Measurements from ENCODE around the gene NRXN2. TPM values are rescaled to one million over a fixed set of nuclear protein-coding genes. Genes with fewer than 3 reads are reported as not detected.

The NRXN2 gene
- total RNA-seq, 1 donor from 2014 or later: 0.14 TPM

- Mint-ChIP-seq H3K27me3 (ENCODE audit: low read depth, unreplicated experiment) (no peaks in the 10 kb centered on the region), H3K27ac (ENCODE audit: unreplicated experiment) (no peak overlapping the region), H3K36me3 (ENCODE audit: low read depth, unreplicated experiment) (peaks cover 13% of the 10 kb centered on the region), H3K4me3 (ENCODE audit: unreplicated experiment) (no peak overlapping the region), H3K9me3 (ENCODE audit: unreplicated experiment) (no peaks in the 10 kb centered on the region), H3K4me1 (ENCODE audit: low read depth, unreplicated experiment) (peaks cover 26% of the 10 kb centered on the region)
- DNase-seq (ENCODE audit: low read depth) (no peak), FAIRE-seq (no peak)
- Histone ChIP-seq H3K27ac (ENCODE audit: low read depth, low read length) (no peak overlapping the region), H3K4me3 (ENCODE audit: insufficient read depth, low read depth, low read length) (no peak overlapping the region), H3K79me2 (ENCODE audit: insufficient read depth, low read length) (peaks cover 36% of the 10 kb centered on the region), H3K36me3 (ENCODE audit: insufficient read depth, low read length) (peaks cover 58% of the 10 kb centered on the region), H4K20me1 (ENCODE audit: insufficient read depth, low read length) (peaks cover 87% of the 10 kb centered on the region), H3K9ac (ENCODE audit: low read length) (no peak overlapping the region), H2AFZ (ENCODE audit: low read depth, low read length) (no peak overlapping the region), H3K27me3 (ENCODE audit: insufficient read depth, low read length) (no peaks in the 10 kb centered on the region), H3K4me2 (ENCODE audit: low read length) (no peak overlapping the region), H3K9me3 (ENCODE audit: insufficient read depth, low read depth, low read length) (no peaks in the 10 kb centered on the region), H3K4me1 (ENCODE audit: insufficient read depth, low read length) (peaks cover 24% of the 10 kb centered on the region)
- TF ChIP-seq CTCF (IDR thresholded peaks at IDR 0.05; ENCODE audit: insufficient read depth, low read depth, low read length): no peak
- no peak for TF ChIP-seq EZH2 (IDR thresholded peaks at IDR 0.05; ENCODE audit: insufficient read depth, low read length)
Observed at GRCh38 chr11:64765851-64766665, 43.1 kb upstream of the NRXN2 start.

- Mint-ChIP-seq H3K27ac (ENCODE audit: unreplicated experiment) (no peak overlapping the region), H3K27me3 (ENCODE audit: low read depth, unreplicated experiment) (no peaks in the 10 kb centered on the region), H3K9me3 (ENCODE audit: unreplicated experiment) (no peaks in the 10 kb centered on the region), H3K4me3 (ENCODE audit: unreplicated experiment) (peak overlapping the region; percentile 67), H3K36me3 (ENCODE audit: low read depth, unreplicated experiment) (peaks cover 15% of the 10 kb centered on the region), H3K4me1 (ENCODE audit: low read depth, unreplicated experiment) (peaks cover 29% of the 10 kb centered on the region)
- Histone ChIP-seq H3K4me1 (ENCODE audit: insufficient read depth, low read length) (peaks cover 24% of the 10 kb centered on the region), H3K4me3 (ENCODE audit: insufficient read depth, low read depth, low read length) (no peak overlapping the region), H3K36me3 (ENCODE audit: insufficient read depth, low read length) (peaks cover 53% of the 10 kb centered on the region), H3K9me3 (ENCODE audit: insufficient read depth, low read depth, low read length) (no peaks in the 10 kb centered on the region), H2AFZ (ENCODE audit: low read depth, low read length) (no peak overlapping the region), H4K20me1 (ENCODE audit: insufficient read depth, low read length) (peaks cover 87% of the 10 kb centered on the region), H3K27me3 (ENCODE audit: insufficient read depth, low read length) (no peaks in the 10 kb centered on the region), H3K79me2 (ENCODE audit: insufficient read depth, low read length) (peaks cover 30% of the 10 kb centered on the region), H3K4me2 (ENCODE audit: low read length) (no peak overlapping the region), H3K27ac (ENCODE audit: low read depth, low read length) (no peak overlapping the region), H3K9ac (ENCODE audit: low read length) (no peak overlapping the region)
- TF ChIP-seq CTCF (IDR thresholded peaks at IDR 0.05; ENCODE audit: insufficient read depth, low read depth, low read length) (peak; percentile 6), EZH2 (IDR thresholded peaks at IDR 0.05; ENCODE audit: insufficient read depth, low read length) (no peak)
- DNase-seq (ENCODE audit: low read depth) (no peak), FAIRE-seq (no peak)
Observed at GRCh38 chr11:64765291-64765850, 42.4 kb upstream of the NRXN2 start.

- Mint-ChIP-seq H3K27ac (ENCODE audit: unreplicated experiment) (no peak overlapping the region), H3K4me1 (ENCODE audit: low read depth, unreplicated experiment) (peaks cover 34% of the 10 kb centered on the region), H3K36me3 (ENCODE audit: low read depth, unreplicated experiment) (peaks cover 15% of the 10 kb centered on the region), H3K27me3 (ENCODE audit: low read depth, unreplicated experiment) (no peaks in the 10 kb centered on the region), H3K4me3 (ENCODE audit: unreplicated experiment) (peak overlapping the region; percentile 67), H3K9me3 (ENCODE audit: unreplicated experiment) (no peaks in the 10 kb centered on the region)
- TF ChIP-seq CTCF (IDR thresholded peaks at IDR 0.05; ENCODE audit: insufficient read depth, low read depth, low read length): no peak
- no peak for TF ChIP-seq EZH2 (IDR thresholded peaks at IDR 0.05; ENCODE audit: insufficient read depth, low read length)
- no peak for DNase-seq (ENCODE audit: low read depth)
- H4K20me1 ChIP-seq (ENCODE audit: insufficient read depth, low read length): peaks cover 86% of the 10 kb centered on the region
- FAIRE-seq: no peak
- H3K4me1 ChIP-seq (ENCODE audit: insufficient read depth, low read length): peaks cover 24% of the 10 kb centered on the region
- H3K9ac ChIP-seq (ENCODE audit: low read length): peak overlapping the region; percentile 18
- H3K27ac ChIP-seq (ENCODE audit: low read depth, low read length): no peak overlapping the region
- no peak overlapping the region for H3K4me3 ChIP-seq (ENCODE audit: insufficient read depth, low read depth, low read length)
- no peaks in the 10 kb centered on the region for H3K27me3 ChIP-seq (ENCODE audit: insufficient read depth, low read length)
- H3K4me2 ChIP-seq (ENCODE audit: low read length): peak overlapping the region; percentile 70
- no peaks in the 10 kb centered on the region for H3K9me3 ChIP-seq (ENCODE audit: insufficient read depth, low read depth, low read length)
- H3K36me3 ChIP-seq (ENCODE audit: insufficient read depth, low read length): peaks cover 47% of the 10 kb centered on the region
- no peak overlapping the region for H2AFZ ChIP-seq (ENCODE audit: low read depth, low read length)
- peaks cover 24% of the 10 kb centered on the region for H3K79me2 ChIP-seq (ENCODE audit: insufficient read depth, low read length)
Observed at GRCh38 chr11:64764753-64765152, 41.8 kb upstream of the NRXN2 start.

All from astrocyte (in vitro differentiated cells and primary cell).